A549 (cell line): Measurements from ENCODE around the gene ESPNL.

Experiments
- EP300 ChIP-seq, 2 experiments: fragments of >200 bp; sonication (Bioruptor Twin); formaldehyde crosslinking; IDR thresholded peaks; 2 replicates in 1 of 2; 3 replicates in 1 of 2; pipeline ENCODE4 v1.6.1; 2016 to 2017
- MYC ChIP-seq: IDR thresholded peaks from 2 replicates; pipeline ENCODE4 v1.6.1; 2012; ENCODE audit warnings: mild to moderate bottlenecking, inconsistent platforms, low read length, improper control_type of control experiment, borderline replicate concordance
- POLR2A ChIP-seq: IDR thresholded peaks from 2 replicates; pipeline ENCODE4 v1.6.1; 2012; ENCODE audit warnings: mild to moderate bottlenecking, low read length
- RCOR1 ChIP-seq: fragments of 150-350 bp; IDR thresholded peaks from 2 replicates; pipeline ENCODE4 v1.6.1; 2014; ENCODE audit warnings: antibody characterized with exemption, low read length, low read depth
- SMC3 ChIP-seq: fragments of >200 bp; sonication (Bioruptor Twin); formaldehyde crosslinking; IDR thresholded peaks from 3 replicates; pipeline ENCODE4 v1.6.1; 2018; ENCODE audit warnings: inconsistent platforms
- TP53 ChIP-seq: fragments of 250-450 bp; sonication (Bioruptor Pico); IDR thresholded peaks from 2 replicates; pipeline ENCODE4 v1.5.0; 2021; ENCODE audit warnings: mild to moderate bottlenecking, moderate library complexity
- ZC3H11A ChIP-seq: fragments of 450-650 bp; IDR thresholded peaks from 2 replicates; pipeline ENCODE4 v1.6.1; 2014; ENCODE audit warnings: antibody characterized with exemption, mild to moderate bottlenecking
- TF ChIP-seq, protein P1 (sequence below): fragments of 200-600 bp; sonication (generic); IDR thresholded peaks from 2 replicates; pipeline ENCODE4 v1.6.1; 2016; ENCODE audit warnings: antibody characterized with exemption, mild to moderate bottlenecking, moderate library complexity
- TF ChIP-seq, protein P2 (sequence below): fragments of >200 bp; sonication (Bioruptor Twin); formaldehyde crosslinking; IDR thresholded peaks from 3 replicates; pipeline ENCODE4 v1.5.1; 2016
- TF ChIP-seq, protein P3 (sequence below): fragments of 450-650 bp; IDR thresholded peaks from 2 replicates; pipeline ENCODE4 v1.6.1; 2014; ENCODE audit warnings: antibody characterized with exemption
- TF ChIP-seq, protein P4 (sequence below): IDR thresholded peaks from 2 replicates; pipeline ENCODE4 v1.6.1; 2012
- TF ChIP-seq, protein P5 (sequence below): IDR thresholded peaks from 2 replicates; pipeline ENCODE4 v1.6.1; 2012
- TF ChIP-seq, protein P6 (sequence below): fragments of >200 bp; sonication (Bioruptor Twin); formaldehyde crosslinking; IDR thresholded peaks from 2 replicates; pipeline ENCODE4 v1.6.1; 2016
- TF ChIP-seq, protein P7 (sequence below): fragments of 250-450 bp; sonication (Bioruptor Pico); IDR thresholded peaks from 2 replicates; pipeline ENCODE4 v1.5.0; 2021; ENCODE audit warnings: mild to moderate bottlenecking, moderate library complexity, borderline replicate concordance

DNA sequence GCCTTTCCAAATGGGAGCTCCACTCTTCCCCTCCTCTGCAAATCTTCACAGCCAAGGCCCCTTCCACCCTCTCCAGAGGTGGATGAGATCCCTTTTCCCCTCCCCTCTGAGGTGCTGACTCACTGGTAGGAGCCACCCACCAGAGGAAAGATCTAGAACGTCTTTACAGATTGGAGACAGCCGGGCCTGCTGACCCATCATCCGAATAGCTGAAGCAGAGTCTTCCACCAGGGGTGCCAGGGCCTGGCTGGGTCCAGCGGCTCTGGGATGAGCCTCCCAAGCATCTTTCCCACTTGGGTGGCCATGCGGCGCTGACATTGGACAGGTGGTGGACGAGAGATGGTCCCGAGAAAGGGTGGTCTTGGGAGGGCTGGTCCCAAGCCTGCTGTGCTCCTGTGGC, 67.6 kb downstream of the ESPNL start:
- TF ChIP-seq, protein P1, sequence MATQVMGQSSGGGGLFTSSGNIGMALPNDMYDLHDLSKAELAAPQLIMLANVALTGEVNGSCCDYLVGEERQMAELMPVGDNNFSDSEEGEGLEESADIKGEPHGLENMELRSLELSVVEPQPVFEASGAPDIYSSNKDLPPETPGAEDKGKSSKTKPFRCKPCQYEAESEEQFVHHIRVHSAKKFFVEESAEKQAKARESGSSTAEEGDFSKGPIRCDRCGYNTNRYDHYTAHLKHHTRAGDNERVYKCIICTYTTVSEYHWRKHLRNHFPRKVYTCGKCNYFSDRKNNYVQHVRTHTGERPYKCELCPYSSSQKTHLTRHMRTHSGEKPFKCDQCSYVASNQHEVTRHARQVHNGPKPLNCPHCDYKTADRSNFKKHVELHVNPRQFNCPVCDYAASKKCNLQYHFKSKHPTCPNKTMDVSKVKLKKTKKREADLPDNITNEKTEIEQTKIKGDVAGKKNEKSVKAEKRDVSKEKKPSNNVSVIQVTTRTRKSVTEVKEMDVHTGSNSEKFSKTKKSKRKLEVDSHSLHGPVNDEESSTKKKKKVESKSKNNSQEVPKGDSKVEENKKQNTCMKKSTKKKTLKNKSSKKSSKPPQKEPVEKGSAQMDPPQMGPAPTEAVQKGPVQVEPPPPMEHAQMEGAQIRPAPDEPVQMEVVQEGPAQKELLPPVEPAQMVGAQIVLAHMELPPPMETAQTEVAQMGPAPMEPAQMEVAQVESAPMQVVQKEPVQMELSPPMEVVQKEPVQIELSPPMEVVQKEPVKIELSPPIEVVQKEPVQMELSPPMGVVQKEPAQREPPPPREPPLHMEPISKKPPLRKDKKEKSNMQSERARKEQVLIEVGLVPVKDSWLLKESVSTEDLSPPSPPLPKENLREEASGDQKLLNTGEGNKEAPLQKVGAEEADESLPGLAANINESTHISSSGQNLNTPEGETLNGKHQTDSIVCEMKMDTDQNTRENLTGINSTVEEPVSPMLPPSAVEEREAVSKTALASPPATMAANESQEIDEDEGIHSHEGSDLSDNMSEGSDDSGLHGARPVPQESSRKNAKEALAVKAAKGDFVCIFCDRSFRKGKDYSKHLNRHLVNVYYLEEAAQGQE = no peak
- TF ChIP-seq, protein P2, sequence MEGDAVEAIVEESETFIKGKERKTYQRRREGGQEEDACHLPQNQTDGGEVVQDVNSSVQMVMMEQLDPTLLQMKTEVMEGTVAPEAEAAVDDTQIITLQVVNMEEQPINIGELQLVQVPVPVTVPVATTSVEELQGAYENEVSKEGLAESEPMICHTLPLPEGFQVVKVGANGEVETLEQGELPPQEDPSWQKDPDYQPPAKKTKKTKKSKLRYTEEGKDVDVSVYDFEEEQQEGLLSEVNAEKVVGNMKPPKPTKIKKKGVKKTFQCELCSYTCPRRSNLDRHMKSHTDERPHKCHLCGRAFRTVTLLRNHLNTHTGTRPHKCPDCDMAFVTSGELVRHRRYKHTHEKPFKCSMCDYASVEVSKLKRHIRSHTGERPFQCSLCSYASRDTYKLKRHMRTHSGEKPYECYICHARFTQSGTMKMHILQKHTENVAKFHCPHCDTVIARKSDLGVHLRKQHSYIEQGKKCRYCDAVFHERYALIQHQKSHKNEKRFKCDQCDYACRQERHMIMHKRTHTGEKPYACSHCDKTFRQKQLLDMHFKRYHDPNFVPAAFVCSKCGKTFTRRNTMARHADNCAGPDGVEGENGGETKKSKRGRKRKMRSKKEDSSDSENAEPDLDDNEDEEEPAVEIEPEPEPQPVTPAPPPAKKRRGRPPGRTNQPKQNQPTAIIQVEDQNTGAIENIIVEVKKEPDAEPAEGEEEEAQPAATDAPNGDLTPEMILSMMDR = no peak
- TF ChIP-seq EP300 (IDR thresholded peaks at IDR 0.05) (no peak), SMC3 (no peak), MYC (no peak), POLR2A (no peak), TP53 (no peak), ZC3H11A (no peak), RCOR1 (no peak)
- TF ChIP-seq, protein P3, sequence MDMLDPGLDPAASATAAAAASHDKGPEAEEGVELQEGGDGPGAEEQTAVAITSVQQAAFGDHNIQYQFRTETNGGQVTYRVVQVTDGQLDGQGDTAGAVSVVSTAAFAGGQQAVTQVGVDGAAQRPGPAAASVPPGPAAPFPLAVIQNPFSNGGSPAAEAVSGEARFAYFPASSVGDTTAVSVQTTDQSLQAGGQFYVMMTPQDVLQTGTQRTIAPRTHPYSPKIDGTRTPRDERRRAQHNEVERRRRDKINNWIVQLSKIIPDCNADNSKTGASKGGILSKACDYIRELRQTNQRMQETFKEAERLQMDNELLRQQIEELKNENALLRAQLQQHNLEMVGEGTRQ = no peak
- TF ChIP-seq, protein P4, sequence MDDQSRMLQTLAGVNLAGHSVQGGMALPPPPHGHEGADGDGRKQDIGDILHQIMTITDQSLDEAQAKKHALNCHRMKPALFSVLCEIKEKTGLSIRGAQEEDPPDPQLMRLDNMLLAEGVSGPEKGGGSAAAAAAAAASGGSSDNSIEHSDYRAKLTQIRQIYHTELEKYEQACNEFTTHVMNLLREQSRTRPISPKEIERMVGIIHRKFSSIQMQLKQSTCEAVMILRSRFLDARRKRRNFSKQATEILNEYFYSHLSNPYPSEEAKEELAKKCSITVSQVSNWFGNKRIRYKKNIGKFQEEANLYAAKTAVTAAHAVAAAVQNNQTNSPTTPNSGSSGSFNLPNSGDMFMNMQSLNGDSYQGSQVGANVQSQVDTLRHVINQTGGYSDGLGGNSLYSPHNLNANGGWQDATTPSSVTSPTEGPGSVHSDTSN = no peak
- TF ChIP-seq, protein P5, sequence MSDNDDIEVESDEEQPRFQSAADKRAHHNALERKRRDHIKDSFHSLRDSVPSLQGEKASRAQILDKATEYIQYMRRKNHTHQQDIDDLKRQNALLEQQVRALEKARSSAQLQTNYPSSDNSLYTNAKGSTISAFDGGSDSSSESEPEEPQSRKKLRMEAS = no peak
- TF ChIP-seq, protein P6, sequence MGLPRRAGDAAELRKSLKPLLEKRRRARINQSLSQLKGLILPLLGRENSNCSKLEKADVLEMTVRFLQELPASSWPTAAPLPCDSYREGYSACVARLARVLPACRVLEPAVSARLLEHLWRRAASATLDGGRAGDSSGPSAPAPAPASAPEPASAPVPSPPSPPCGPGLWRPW = no peak
- TF ChIP-seq, protein P7, sequence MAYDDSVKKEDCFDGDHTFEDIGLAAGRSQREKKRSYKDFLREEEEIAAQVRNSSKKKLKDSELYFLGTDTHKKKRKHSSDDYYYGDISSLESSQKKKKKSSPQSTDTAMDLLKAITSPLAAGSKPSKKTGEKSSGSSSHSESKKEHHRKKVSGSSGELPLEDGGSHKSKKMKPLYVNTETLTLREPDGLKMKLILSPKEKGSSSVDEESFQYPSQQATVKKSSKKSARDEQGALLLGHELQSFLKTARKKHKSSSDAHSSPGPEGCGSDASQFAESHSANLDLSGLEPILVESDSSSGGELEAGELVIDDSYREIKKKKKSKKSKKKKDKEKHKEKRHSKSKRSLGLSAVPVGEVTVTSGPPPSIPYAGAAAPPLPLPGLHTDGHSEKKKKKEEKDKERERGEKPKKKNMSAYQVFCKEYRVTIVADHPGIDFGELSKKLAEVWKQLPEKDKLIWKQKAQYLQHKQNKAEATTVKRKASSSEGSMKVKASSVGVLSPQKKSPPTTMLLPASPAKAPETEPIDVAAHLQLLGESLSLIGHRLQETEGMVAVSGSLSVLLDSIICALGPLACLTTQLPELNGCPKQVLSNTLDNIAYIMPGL (CRISPR knock-in tag) = no peak
